ENCODE results near the gene GUCA1A.

GRCh38 chr6:42193491-42193894 lies 20.3 kb downstream of the GUCA1A start:
- TF ChIP-seq POLR2A (IDR thresholded peaks at IDR 0.05; ENCODE audit: low read length) (no peak), GATA1 (IDR thresholded peaks at IDR 0.05; ENCODE audit: low read depth, low read length) (no peak)
